ENCODE data around the gene C7.
"Not testable (repeated sequence)": the region's sequence is repeated elsewhere in the genome, so short reads cannot be mapped to it uniquely, and the experiment has no call there.

The C7 gene

GRCh38 chr5:40909264-40909663 lies at the start of gene C7:
Gene C7 (plus strand): TSS chr5:40909497. CDS start chr5:40909611, 114 bp downstream.
- H3K4me1 ChIP-seq (ENCODE audit: control insufficient read depth, insufficient read depth, low read length), result 0 out of 2 replicates have a peak, but pooled peaks cover 3% of the 10 kb centered on the region
- H3K36me3 ChIP-seq (ENCODE audit: control insufficient read depth, insufficient read depth, low read length), result no peaks in the 10 kb centered on the region
- no peaks in the 10 kb centered on the region for H3K9me3 ChIP-seq (ENCODE audit: control insufficient read depth, insufficient read depth, low read depth, low read length)
- no peaks in the 10 kb centered on the region for H3K27me3 ChIP-seq (ENCODE audit: control insufficient read depth, insufficient read depth, low read length)
- no peak within 1 kb of the TSS for H3K9ac ChIP-seq (ENCODE audit: low read length)
- no peak within 1 kb of the TSS for H3K4me3 ChIP-seq (ENCODE audit: low read depth, low read length)
- no peak within 1 kb of the TSS for H3K27ac ChIP-seq (ENCODE audit: low read depth, low read length)

GRCh38 chr5:40860711-40861110 lies 48.6 kb upstream of the C7 start:
- Histone ChIP-seq H3K4me3 (ENCODE audit: low read depth, low read length) (no peak overlapping the region), H3K27me3 (ENCODE audit: control insufficient read depth, insufficient read depth, low read length) (no peaks in the 10 kb centered on the region), H3K36me3 (ENCODE audit: control insufficient read depth, insufficient read depth, low read length) (no peaks in the 10 kb centered on the region), H3K4me1 (ENCODE audit: control insufficient read depth, insufficient read depth, low read length) (no peaks in the 10 kb centered on the region), H3K9me3 (ENCODE audit: control insufficient read depth, insufficient read depth, low read depth, low read length) (peaks cover 18% of the 10 kb centered on the region; the same call in 1 of the 2 replicates), H3K27ac (ENCODE audit: low read depth, low read length) (no peak overlapping the region), H3K9ac (ENCODE audit: low read length) (no peak overlapping the region)

DNA sequence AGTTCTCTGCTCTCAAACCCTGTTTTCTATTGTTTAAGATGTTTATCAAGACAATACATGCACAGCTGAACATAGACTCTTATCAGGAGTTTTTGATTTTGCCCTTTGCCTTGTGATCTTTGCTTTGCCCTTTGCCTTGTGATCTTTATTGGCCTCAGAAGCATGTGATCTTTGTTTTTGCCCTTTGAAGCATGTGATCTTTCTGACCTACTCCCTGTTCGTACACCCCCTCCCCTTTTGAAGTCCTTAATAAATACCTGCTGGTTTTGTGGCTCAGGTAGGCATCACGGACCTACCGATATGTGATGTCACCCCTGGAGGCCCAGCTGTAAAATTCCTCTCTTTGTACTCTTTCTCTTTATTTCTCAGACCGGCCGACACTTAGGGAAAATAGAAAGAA lies 44.3 kb upstream of the C7 start:
- H3K9ac ChIP-seq (ENCODE audit: low read length); H3K27ac ChIP-seq (ENCODE audit: low read depth, low read length); H3K4me3 ChIP-seq (ENCODE audit: low read depth, low read length); H3K27me3 ChIP-seq (ENCODE audit: control insufficient read depth, insufficient read depth, low read length); H3K4me1 ChIP-seq (ENCODE audit: control insufficient read depth, insufficient read depth, low read length); H3K36me3 ChIP-seq (ENCODE audit: control insufficient read depth, insufficient read depth, low read length): not testable (repeated sequence)
- peaks cover 22% of the 10 kb centered on the region; the same call in 1 of the 2 replicates for H3K9me3 ChIP-seq (ENCODE audit: control insufficient read depth, insufficient read depth, low read depth, low read length)

- Histone ChIP-seq H3K9me3 (ENCODE audit: control insufficient read depth, insufficient read depth, low read depth, low read length) (peaks cover 24% of the 10 kb centered on the region; the same call in 1 of the 2 replicates), H3K27ac (ENCODE audit: low read depth, low read length) (no peak overlapping the region), H3K36me3 (ENCODE audit: control insufficient read depth, insufficient read depth, low read length) (no peaks in the 10 kb centered on the region), H3K4me3 (ENCODE audit: low read depth, low read length) (no peak overlapping the region), H3K4me1 (ENCODE audit: control insufficient read depth, insufficient read depth, low read length) (peaks cover 6% of the 10 kb centered on the region; the same call in 1 of the 2 replicates), H3K9ac (ENCODE audit: low read length) (no peak overlapping the region), H3K27me3 (ENCODE audit: control insufficient read depth, insufficient read depth, low read length) (no peaks in the 10 kb centered on the region)
Measured at GRCh38 chr5:40866844-40867243, 42.5 kb upstream of the C7 start.

- Histone ChIP-seq H3K36me3 (ENCODE audit: control insufficient read depth, insufficient read depth, low read length) (no peaks in the 10 kb centered on the region), H3K9me3 (ENCODE audit: control insufficient read depth, insufficient read depth, low read depth, low read length) (peaks cover 16% of the 10 kb centered on the region; the same call in 1 of the 2 replicates), H3K27me3 (ENCODE audit: control insufficient read depth, insufficient read depth, low read length) (no peaks in the 10 kb centered on the region), H3K4me3 (ENCODE audit: low read depth, low read length) (no peak overlapping the region), H3K9ac (ENCODE audit: low read length) (no peak overlapping the region), H3K27ac (ENCODE audit: low read depth, low read length) (no peak overlapping the region), H3K4me1 (ENCODE audit: control insufficient read depth, insufficient read depth, low read length) (peaks cover 6% of the 10 kb centered on the region; the same call in 1 of the 2 replicates)
Measured at GRCh38 chr5:40869384-40869783, 39.9 kb upstream of the C7 start.

- Histone ChIP-seq H3K9ac (ENCODE audit: low read length) (no peak overlapping the region), H3K4me3 (ENCODE audit: low read depth, low read length) (no peak overlapping the region), H3K9me3 (ENCODE audit: control insufficient read depth, insufficient read depth, low read depth, low read length) (0 out of 2 replicates have a peak, but pooled peaks cover 6% of the 10 kb centered on the region), H3K27ac (ENCODE audit: low read depth, low read length) (no peak overlapping the region), H3K4me1 (ENCODE audit: control insufficient read depth, insufficient read depth, low read length) (peaks cover 6% of the 10 kb centered on the region; the same call in 1 of the 2 replicates), H3K36me3 (ENCODE audit: control insufficient read depth, insufficient read depth, low read length) (no peaks in the 10 kb centered on the region), H3K27me3 (ENCODE audit: control insufficient read depth, insufficient read depth, low read length) (no peaks in the 10 kb centered on the region)
Measured at GRCh38 chr5:40871177-40871576, 38.1 kb upstream of the C7 start.

- not testable (repeated sequence) for H3K27ac ChIP-seq (ENCODE audit: low read depth, low read length)
Measured at GRCh38 chr5:40872253-40872652, 37.0 kb upstream of the C7 start.

DNA sequence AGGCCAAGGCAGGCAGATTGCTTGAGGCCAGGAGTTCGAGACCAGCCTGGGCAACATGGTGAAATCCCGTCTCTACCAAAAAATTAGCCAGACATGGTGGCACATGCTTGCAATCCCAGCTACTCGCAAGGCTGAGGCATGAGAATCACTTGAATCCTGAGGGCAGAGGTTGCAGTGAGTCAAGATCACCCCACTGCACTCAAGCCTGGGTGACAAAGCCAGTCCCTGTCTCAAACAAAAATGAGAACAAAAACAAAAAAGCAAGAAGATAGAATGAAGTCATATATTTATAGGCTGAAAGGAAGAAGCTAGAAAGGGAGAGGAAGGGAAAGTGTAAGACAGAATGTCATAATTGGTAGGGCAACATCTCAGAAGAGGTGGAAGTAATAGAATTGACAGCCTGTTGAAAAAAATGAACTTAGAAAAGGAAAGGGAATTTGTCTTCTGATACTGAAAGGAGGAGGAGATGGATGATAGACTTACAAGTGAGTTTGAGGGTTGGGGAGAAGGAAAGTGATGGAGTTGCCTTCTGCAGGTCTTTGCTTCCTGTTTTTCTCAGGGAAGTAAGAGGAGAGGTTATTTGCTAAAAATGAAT lies 35.9 kb upstream of the C7 start:
- Histone ChIP-seq H3K4me3 (ENCODE audit: low read depth, low read length) (no peak overlapping the region), H3K27ac (ENCODE audit: low read depth, low read length) (no peak overlapping the region), H3K9me3 (ENCODE audit: control insufficient read depth, insufficient read depth, low read depth, low read length) (peaks cover 7% of the 10 kb centered on the region; the same call in 1 of the 2 replicates), H3K36me3 (ENCODE audit: control insufficient read depth, insufficient read depth, low read length) (no peaks in the 10 kb centered on the region), H3K9ac (ENCODE audit: low read length) (no peak overlapping the region), H3K27me3 (ENCODE audit: control insufficient read depth, insufficient read depth, low read length) (no peaks in the 10 kb centered on the region), H3K4me1 (ENCODE audit: control insufficient read depth, insufficient read depth, low read length) (peaks cover 6% of the 10 kb centered on the region; the same call in 1 of the 2 replicates)

More at GRCh38 chr5:40872253-40872652, 37.0 kb upstream of the C7 start:
- not testable (repeated sequence) for H3K9ac ChIP-seq (ENCODE audit: low read length); H3K9me3 ChIP-seq (ENCODE audit: control insufficient read depth, insufficient read depth, low read depth, low read length); H3K27me3 ChIP-seq (ENCODE audit: control insufficient read depth, insufficient read depth, low read length); H3K4me1 ChIP-seq (ENCODE audit: control insufficient read depth, insufficient read depth, low read length); H3K4me3 ChIP-seq (ENCODE audit: low read depth, low read length); H3K36me3 ChIP-seq (ENCODE audit: control insufficient read depth, insufficient read depth, low read length)

GRCh38 chr5:40875958-40876357 lies 33.3 kb upstream of the C7 start:
- Histone ChIP-seq H3K9me3 (ENCODE audit: control insufficient read depth, insufficient read depth, low read depth, low read length) (peaks cover 7% of the 10 kb centered on the region; the same call in 1 of the 2 replicates), H3K27ac (ENCODE audit: low read depth, low read length) (no peak overlapping the region)

GRCh38 chr5:40877371-40877988 lies 31.8 kb upstream of the C7 start:
- no peaks in the 10 kb centered on the region for H3K36me3 ChIP-seq (ENCODE audit: control insufficient read depth, insufficient read depth, low read length)
- H3K27me3 ChIP-seq (ENCODE audit: control insufficient read depth, insufficient read depth, low read length), result no peaks in the 10 kb centered on the region
- no peak overlapping the region for H3K9ac ChIP-seq (ENCODE audit: low read length)
- H3K4me3 ChIP-seq (ENCODE audit: low read depth, low read length), result no peak overlapping the region
- H3K9me3 ChIP-seq (ENCODE audit: control insufficient read depth, insufficient read depth, low read depth, low read length), result peaks cover 12% of the 10 kb centered on the region
- no peaks in the 10 kb centered on the region for H3K4me1 ChIP-seq (ENCODE audit: control insufficient read depth, insufficient read depth, low read length)
- H3K27ac ChIP-seq (ENCODE audit: low read depth, low read length), result no peak overlapping the region

More at GRCh38 chr5:40875958-40876357, 33.3 kb upstream of the C7 start:
- Histone ChIP-seq H3K27me3 (ENCODE audit: control insufficient read depth, insufficient read depth, low read length) (no peaks in the 10 kb centered on the region), H3K9ac (ENCODE audit: low read length) (no peak overlapping the region), H3K4me1 (ENCODE audit: control insufficient read depth, insufficient read depth, low read length) (peaks cover 1% of the 10 kb centered on the region; the same call in 1 of the 2 replicates), H3K36me3 (ENCODE audit: control insufficient read depth, insufficient read depth, low read length) (no peaks in the 10 kb centered on the region), H3K4me3 (ENCODE audit: low read depth, low read length) (no peak overlapping the region)

DNA sequence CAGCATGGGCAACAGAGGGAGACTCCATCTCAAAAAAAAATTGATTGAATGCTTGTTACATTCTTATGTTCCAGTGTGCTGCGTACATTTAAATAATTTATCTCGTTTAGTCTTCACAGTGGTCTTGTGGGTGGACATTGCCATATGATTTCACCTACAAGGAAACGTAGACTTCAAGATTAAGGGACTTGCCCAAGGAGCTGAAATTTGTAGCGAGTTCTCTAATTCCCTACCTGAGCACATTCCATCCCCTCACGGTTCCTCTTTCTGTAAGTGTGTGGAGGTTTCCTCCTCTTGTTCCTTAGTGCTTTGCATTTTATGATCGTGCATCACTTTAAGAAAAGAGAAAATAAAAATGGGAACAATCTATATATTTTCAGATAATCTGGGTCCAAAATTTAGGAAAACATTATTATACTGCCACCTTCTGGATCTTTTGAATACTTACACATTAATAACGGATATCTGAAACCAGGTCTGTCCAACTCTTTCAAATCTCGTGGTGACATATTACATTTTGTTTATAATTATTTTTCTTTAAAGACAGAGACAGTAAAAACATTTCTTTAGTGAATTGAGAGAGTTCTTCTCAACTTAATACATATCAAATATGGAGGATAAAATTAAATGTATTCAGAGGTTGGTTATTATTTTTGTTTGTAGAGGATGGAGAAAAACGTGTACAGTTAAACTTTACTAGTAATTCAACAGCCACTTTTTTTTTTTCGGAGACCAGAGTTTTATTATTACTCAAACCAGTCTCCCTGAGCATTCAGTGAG lies 29.9 kb upstream of the C7 start:
- Histone ChIP-seq H3K4me1 (ENCODE audit: control insufficient read depth, insufficient read depth, low read length) (no peaks in the 10 kb centered on the region), H3K27me3 (ENCODE audit: control insufficient read depth, insufficient read depth, low read length) (no peaks in the 10 kb centered on the region), H3K27ac (ENCODE audit: low read depth, low read length) (no peak overlapping the region), H3K4me3 (ENCODE audit: low read depth, low read length) (no peak overlapping the region), H3K9ac (ENCODE audit: low read length) (no peak overlapping the region), H3K9me3 (ENCODE audit: control insufficient read depth, insufficient read depth, low read depth, low read length) (peaks cover 22% of the 10 kb centered on the region), H3K36me3 (ENCODE audit: control insufficient read depth, insufficient read depth, low read length) (no peaks in the 10 kb centered on the region)

Data from HUES6 (cell line).